K562 (cell line): ENCODE measurements around the gene ANAPC16. TPM values are rescaled to one million over a fixed set of nuclear protein-coding genes. Genes with fewer than 3 reads are reported as not detected.

Source experiments
- CAMTA2 ChIP-seq: fragments of 250-450 bp; sonication (Bioruptor Pico); conservative IDR thresholded peaks from 2 replicates; pipeline ENCODE4 v1.5.1; 2022
- CBFA2T2 ChIP-seq: fragments of 450-650 bp; conservative IDR thresholded peaks from 2 replicates; pipeline ENCODE4 v1.6.1; 2017; ENCODE audit warnings: mild to moderate bottlenecking
- ERF ChIP-seq: fragments of 450-650 bp; formaldehyde crosslinking; IDR thresholded peaks from 2 replicates; pipeline ENCODE4 v1.4.0; 2020; ENCODE audit warnings: mild to moderate bottlenecking, mixed read lengths
- FOSL1 ChIP-seq: fragments of 200-800 bp; sonication (Bioruptor generic); conservative IDR thresholded peaks from 2 replicates; pipeline ENCODE4 v1.6.1; 2016; ENCODE audit warnings: missing genetic modification characterization, missing compliant biosample characterization
- FOXA3 ChIP-seq, 2 experiments: fragments of 450-650 bp in 1 of 2; sonication (generic) in 1 of 2; formaldehyde crosslinking; IDR thresholded peaks in 1 of 2; conservative IDR thresholded peaks in 1 of 2; 2 replicates each; pipeline versions ENCODE4 v1.4.0 to v1.8.0; 2020 to 2022; ENCODE audit warnings: mild to moderate bottlenecking in 2 of 2, missing genetic modification reagents in 1 of 2
- GATA2 ChIP-seq: sonication (generic); formaldehyde crosslinking; IDR thresholded peaks from 2 replicates; pipeline ENCODE4 v1.4.0; 2020; ENCODE audit warnings: mild to moderate bottlenecking, missing genetic modification reagents
- GTF2B ChIP-seq: IDR thresholded peaks from 2 replicates; pipeline ENCODE4 v1.6.1; 2011; ENCODE audit not compliant: insufficient read length; ENCODE audit errors: extremely low read depth
- HDAC1 ChIP-seq, 2 experiments: fragments of 450-650 bp; IDR thresholded peaks; 2 replicates each; pipeline ENCODE4 v1.6.1; 2016 to 2017; ENCODE audit warnings: inconsistent platforms in 1 of 2, mild to moderate bottlenecking in 1 of 2, moderate library complexity in 1 of 2
- HDAC8 ChIP-seq: fragments of 450-650 bp; IDR thresholded peaks from 2 replicates; pipeline ENCODE4 v1.6.1; 2016; ENCODE audit warnings: mild to moderate bottlenecking, missing genetic modification characterization, moderate library complexity, missing compliant biosample characterization
- HMG20A ChIP-seq: fragments of 450-650 bp; formaldehyde crosslinking; conservative IDR thresholded peaks from 2 replicates; pipeline ENCODE4 v1.4.0; 2020; ENCODE audit warnings: mild to moderate bottlenecking, mixed read lengths
- HNRNPH1 ChIP-seq: fragments of 200-400 bp; formaldehyde crosslinking; optimal IDR thresholded peaks from 2 replicates; pipeline ENCODE3; 2017; ENCODE audit warnings: low read depth, mild to moderate bottlenecking, low read length, moderate library complexity
- MTA2 ChIP-seq: fragments of 450-650 bp; IDR thresholded peaks from 2 replicates; pipeline ENCODE4 v1.6.1; 2016; ENCODE audit warnings: low read depth
- MXD1 ChIP-seq: fragments of 250-450 bp; sonication (Bioruptor Pico); IDR thresholded peaks from 2 replicates; pipeline ENCODE4 v1.8.0; 2021; ENCODE audit warnings: borderline replicate concordance, mild to moderate bottlenecking, moderate library complexity; ENCODE audit not compliant: poor library complexity, severe bottlenecking
- MYBL2 ChIP-seq, 2 experiments: fragments of 450-650 bp in 1 of 2; sonication (generic) in 1 of 2; formaldehyde crosslinking in 1 of 2; IDR thresholded peaks; 2 replicates each; pipeline versions ENCODE4 v1.6.1 to v1.8.1; 2017 to 2022; ENCODE audit warnings: borderline replicate concordance in 1 of 2, inconsistent platforms in 1 of 2, low read depth in 1 of 2, mild to moderate bottlenecking in 1 of 2, missing genetic modification reagents in 1 of 2, moderate library complexity in 1 of 2
- NCOR1 ChIP-seq: fragments of 450-650 bp; IDR thresholded peaks from 2 replicates; pipeline ENCODE4 v1.6.1; 2016; ENCODE audit warnings: mild to moderate bottlenecking, moderate library complexity
- NEUROD1 ChIP-seq: fragments of 150-350 bp; IDR thresholded peaks from 2 replicates; pipeline ENCODE4 v1.6.1; 2014; ENCODE audit warnings: borderline replicate concordance, low read length, low read depth; ENCODE audit not compliant: partially characterized antibody
- NFIC ChIP-seq: fragments of 450-650 bp; IDR thresholded peaks from 2 replicates; pipeline ENCODE4 v1.6.1; 2017; ENCODE audit warnings: mild to moderate bottlenecking, inconsistent platforms
- NR2C2 ChIP-seq, 2 experiments: fragments of 200-800 bp in 1 of 2; sonication (Bioruptor generic) in 1 of 2; sonication (generic) in 1 of 2; formaldehyde crosslinking in 1 of 2; IDR thresholded peaks; 2 replicates each; pipeline versions ENCODE4 v1.6.1 to v1.8.0; 2016 to 2022; ENCODE audit warnings: mild to moderate bottlenecking in 1 of 2, missing compliant biosample characterization in 1 of 2, missing genetic modification characterization in 1 of 2, missing genetic modification reagents in 1 of 2
- PHB ChIP-seq: fragments of 250-450 bp; sonication (Bioruptor Pico); IDR thresholded peaks from 2 replicates; pipeline ENCODE4 v1.5.0; 2021
- POLR2G ChIP-seq: fragments of 200-400 bp; formaldehyde crosslinking; IDR thresholded peaks from 2 replicates; pipeline ENCODE4 v1.6.1; 2017; ENCODE audit warnings: low read depth, mild to moderate bottlenecking, antibody characterized with exemption, low read length, moderate library complexity
- POLR2H ChIP-seq: IDR thresholded peaks from 2 replicates; pipeline ENCODE4 v1.6.1; 2016; ENCODE audit warnings: missing genetic modification characterization, low read depth, mild to moderate bottlenecking, control low read depth, missing compliant biosample characterization, moderate library complexity
- POLR3G ChIP-seq: IDR thresholded peaks from 2 replicates; pipeline ENCODE4 v1.6.1; 2011; ENCODE audit not compliant: insufficient read length, insufficient replicate concordance; ENCODE audit errors: extremely low read depth
- SIN3B ChIP-seq: fragments of 450-650 bp; IDR thresholded peaks from 2 replicates; pipeline ENCODE4 v1.6.1; 2017; ENCODE audit warnings: low read depth, mild to moderate bottlenecking, moderate library complexity
- ZSCAN29 ChIP-seq: fragments of 450-650 bp; IDR thresholded peaks from 2 replicates; pipeline ENCODE4 v1.6.1; 2017
- polyA plus RNA-seq, 8 experiments: library from polyadenylated mRNA; depleted of rRNA in 4 of 8; stranded (reverse) in 5 of 8; unstranded in 3 of 8; fragments of >200 nt; fragmentation: Nextera tagmentation in 2 of 8; fragmentation: Illumina TruSeq in 1 of 8; extraction: Ambion mirVana in 2 of 8; extraction: Trizol in 1 of 8; gene quantifications; 2 replicates each; pipeline versions ENCODE4 v1.2.1 to v1.2.3, GENCODE V29; 2011 to 2014; ENCODE audit warnings: inconsistent platforms in 1 of 8, missing spikeins in 1 of 8
- total RNA-seq, 7 experiments: library from RNA; depleted of rRNA in 6 of 7; stranded (reverse); fragments of >200 nt in 6 of 7; fragmentation: Illumina TruSeq in 2 of 7; extraction: Trizol in 2 of 7; gene quantifications; 2 replicates each; pipeline versions ENCODE4 v1.2.1 to v1.2.3, GENCODE V29; 2011 to 2021; ENCODE audit warnings: low replicate concordance in 1 of 7
- TF ChIP-seq, protein P1 (sequence below): fragments of 250-450 bp; sonication (Bioruptor Pico); IDR thresholded peaks from 2 replicates; pipeline ENCODE4 v1.5.0; 2022; ENCODE audit warnings: mild to moderate bottlenecking

ANAPC16 gene
- total and polyA plus RNA-seq, 9 of the 15 experiments (the other 6 are each of a cell fraction or from before 2014, with no cell fraction given): 42.6 to 208 (median 108) TPM

GRCh38 chr10:72260976-72261783, 45.4 kb downstream of the ANAPC16 start (continued):
- TF ChIP-seq CBFA2T2: 0 out of 2 replicates have a peak, but pooled peaks have one; percentile 21
- TF ChIP-seq CAMTA2: 0 out of 2 replicates have a peak, but pooled peaks have one; percentile 10
- no peak for TF ChIP-seq POLR2H (tag)
- peak; percentile 55; the same call in 1 of the 2 replicates for TF ChIP-seq NCOR1
- peak; percentile 22; the same call in 1 of the 2 replicates for TF ChIP-seq NFIC
- TF ChIP-seq, protein P1, sequence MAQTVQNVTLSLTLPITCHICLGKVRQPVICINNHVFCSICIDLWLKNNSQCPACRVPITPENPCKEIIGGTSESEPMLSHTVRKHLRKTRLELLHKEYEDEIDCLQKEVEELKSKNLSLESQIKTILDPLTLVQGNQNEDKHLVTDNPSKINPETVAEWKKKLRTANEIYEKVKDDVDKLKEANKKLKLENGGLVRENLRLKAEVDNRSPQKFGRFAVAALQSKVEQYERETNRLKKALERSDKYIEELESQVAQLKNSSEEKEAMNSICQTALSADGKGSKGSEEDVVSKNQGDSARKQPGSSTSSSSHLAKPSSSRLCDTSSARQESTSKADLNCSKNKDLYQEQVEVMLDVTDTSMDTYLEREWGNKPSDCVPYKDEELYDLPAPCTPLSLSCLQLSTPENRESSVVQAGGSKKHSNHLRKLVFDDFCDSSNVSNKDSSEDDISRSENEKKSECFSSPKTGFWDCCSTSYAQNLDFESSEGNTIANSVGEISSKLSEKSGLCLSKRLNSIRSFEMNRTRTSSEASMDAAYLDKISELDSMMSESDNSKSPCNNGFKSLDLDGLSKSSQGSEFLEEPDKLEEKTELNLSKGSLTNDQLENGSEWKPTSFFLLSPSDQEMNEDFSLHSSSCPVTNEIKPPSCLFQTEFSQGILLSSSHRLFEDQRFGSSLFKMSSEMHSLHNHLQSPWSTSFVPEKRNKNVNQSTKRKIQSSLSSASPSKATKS (CRISPR knock-in tag): no peak
- peak; percentile 29 for TF ChIP-seq NEUROD1
- peak; percentile 72 for TF ChIP-seq HDAC8 (tag)
- peak; percentile 71 for TF ChIP-seq FOSL1 (tag)
- TF ChIP-seq NR2C2 (CRISPR knock-in tag; IDR thresholded peaks at IDR 0.05): no peak
- no peak; the same call in 1 of the 2 replicates for TF ChIP-seq NR2C2 (tag; IDR thresholded peaks at IDR 0.05)
- TF ChIP-seq HMG20A: no peak
- no peak for TF ChIP-seq GTF2B
- TF ChIP-seq MXD1: no peak
- peak; percentile 46 for TF ChIP-seq MTA2
- TF ChIP-seq HDAC1 (IDR thresholded peaks at IDR 0.05): peak in 1 of 2 experiments; percentile 75; a peak in 2 of 4 replicates
- no peak for TF ChIP-seq HNRNPH1
- TF ChIP-seq POLR2G: peak; percentile 86
- TF ChIP-seq PHB (CRISPR knock-in tag): no peak
- peak; percentile 21 for TF ChIP-seq GATA2 (CRISPR knock-in tag)
- no peak; a peak in 1 of 4 replicates for TF ChIP-seq FOXA3 (CRISPR knock-in tag; conservative IDR thresholded peaks at IDR 0.05 in 1 of 2, IDR thresholded peaks at IDR 0.05 in 1 of 2)
- TF ChIP-seq SIN3B: no peak
- TF ChIP-seq ZSCAN29: no peak
- TF ChIP-seq ERF: 0 out of 2 replicates have a peak, but pooled peaks have one; percentile 52
- no peak for TF ChIP-seq POLR3G
- TF ChIP-seq MYBL2 (IDR thresholded peaks at IDR 0.05; ENCODE audit: low read depth): no peak
- TF ChIP-seq MYBL2 (CRISPR knock-in tag; IDR thresholded peaks at IDR 0.05; ENCODE audit: borderline replicate concordance): no peak
